Astrocyte (in vitro differentiated cells and primary cell): ENCODE results near the gene TCIRG1. TPM values are rescaled to one million over a fixed set of nuclear protein-coding genes. Genes with fewer than 3 reads are reported as not detected.

Source experiments
- DNase-seq: peaks from one replicate; pipeline ENCODE4 v3.0.0-alpha.2; 2010; ENCODE audit warnings: low read depth
- FAIRE-seq: peaks from 2 replicates; lab custom pipeline; 2011; peaks lifted over from hg19 to GRCh38; lab: Jason Lieb, UNC
- H2AFZ ChIP-seq: 2 replicates; pipeline ENCODE4 v1.6.0; 2012; ENCODE audit warnings: low read depth, low read length, inconsistent platforms
- H3K27ac ChIP-seq: 2 replicates; pipeline ENCODE4 v1.5.1; 2011; ENCODE audit warnings: low read depth, low read length, inconsistent platforms
- H3K27me3 ChIP-seq: 2 replicates; pipeline ENCODE4 v1.6.0; 2011; ENCODE audit warnings: low read length, inconsistent platforms; ENCODE audit not compliant: insufficient read depth
- H3K36me3 ChIP-seq: 2 replicates; pipeline ENCODE4 v1.5.1; 2011; ENCODE audit warnings: low read length, inconsistent platforms; ENCODE audit not compliant: insufficient read depth
- H3K4me1 ChIP-seq: 2 replicates; pipeline ENCODE4 v1.5.1; 2011; ENCODE audit warnings: low read length, inconsistent platforms; ENCODE audit not compliant: insufficient read depth
- H3K4me2 ChIP-seq: 2 replicates; pipeline ENCODE4 v1.6.0; 2012; ENCODE audit warnings: low read length, inconsistent platforms
- H3K4me3 ChIP-seq: 2 replicates; pipeline ENCODE4 v1.5.1; 2011; ENCODE audit warnings: low read depth, mild to moderate bottlenecking, low read length, inconsistent platforms; ENCODE audit not compliant: insufficient read depth
- H3K79me2 ChIP-seq: 2 replicates; pipeline ENCODE4 v1.6.0; 2012; ENCODE audit warnings: mild to moderate bottlenecking, low read length, inconsistent platforms; ENCODE audit not compliant: insufficient read depth
- H3K9ac ChIP-seq: 2 replicates; pipeline ENCODE4 v1.6.0; 2012; ENCODE audit warnings: mild to moderate bottlenecking, low read length, inconsistent platforms
- H3K9me3 ChIP-seq: 2 replicates; pipeline ENCODE4 v1.5.1; 2012; ENCODE audit warnings: low read depth, mild to moderate bottlenecking, low read length, inconsistent platforms; ENCODE audit not compliant: insufficient read depth
- H4K20me1 ChIP-seq: 2 replicates; pipeline ENCODE4 v1.6.0; 2012; ENCODE audit warnings: low read length, inconsistent platforms; ENCODE audit not compliant: insufficient read depth
- H3K27ac Mint-ChIP-seq: one replicate; pipeline ENCODE4 v1.8.0; 2021; ENCODE audit warnings: mild to moderate bottlenecking, mixed read lengths; ENCODE audit not compliant: unreplicated experiment
- H3K27me3 Mint-ChIP-seq: one replicate; pipeline ENCODE4 v1.8.0; 2021; ENCODE audit warnings: low read depth, mixed read lengths; ENCODE audit not compliant: unreplicated experiment
- H3K36me3 Mint-ChIP-seq: one replicate; pipeline ENCODE4 v1.8.0; 2021; ENCODE audit warnings: low read depth, mixed read lengths; ENCODE audit not compliant: unreplicated experiment
- H3K4me1 Mint-ChIP-seq: one replicate; pipeline ENCODE4 v1.8.0; 2021; ENCODE audit warnings: low read depth, mixed read lengths; ENCODE audit not compliant: unreplicated experiment
- H3K4me3 Mint-ChIP-seq: one replicate; pipeline ENCODE4 v1.8.0; 2021; ENCODE audit warnings: mild to moderate bottlenecking, moderate library complexity, mixed read lengths; ENCODE audit not compliant: unreplicated experiment
- H3K9me3 Mint-ChIP-seq: one replicate; pipeline ENCODE4 v1.8.0; 2021; ENCODE audit warnings: mild to moderate bottlenecking, mixed read lengths; ENCODE audit not compliant: unreplicated experiment
- CTCF ChIP-seq: IDR thresholded peaks from 2 replicates; pipeline ENCODE4 v1.5.1; 2011; ENCODE audit warnings: low read depth, mild to moderate bottlenecking, inconsistent platforms, low read length, moderate library complexity; ENCODE audit not compliant: insufficient read depth
- EZH2 ChIP-seq: IDR thresholded peaks from 2 replicates; pipeline ENCODE4 v1.6.1; 2012; ENCODE audit warnings: mild to moderate bottlenecking, low read length, inconsistent platforms; ENCODE audit not compliant: insufficient read depth
- total RNA-seq: library from RNA; stranded (reverse); gene quantifications from 2 replicates; pipeline ENCODE4 v1.2.1, GENCODE V29; 2021

TCIRG1 gene
- total RNA-seq, 1 donor from 2014 or later: 55.1 TPM

- Mint-ChIP-seq H3K27me3 (no peaks in the 10 kb centered on the region), H3K36me3 (peaks cover 43% of the 10 kb centered on the region), H3K4me1 (peaks cover 8% of the 10 kb centered on the region), H3K27ac (no peak overlapping the region), H3K9me3 (no peaks in the 10 kb centered on the region), H3K4me3 (no peak overlapping the region)
- TF ChIP-seq EZH2 (no peak), CTCF (no peak)
- H3K4me1 ChIP-seq: no peaks in the 10 kb centered on the region
- H3K4me3 ChIP-seq: no peak overlapping the region
- H3K27ac ChIP-seq: no peak overlapping the region
- H2AFZ ChIP-seq: no peak overlapping the region
- no peak overlapping the region for H3K4me2 ChIP-seq
- no peaks in the 10 kb centered on the region for H3K9me3 ChIP-seq
- DNase-seq (no peak), FAIRE-seq (no peak)
- H3K27me3 ChIP-seq: no peaks in the 10 kb centered on the region
- H4K20me1 ChIP-seq: no peaks in the 10 kb centered on the region
- H3K9ac ChIP-seq: no peak overlapping the region
- peaks cover 6% of the 10 kb centered on the region for H3K36me3 ChIP-seq
- H3K79me2 ChIP-seq: no peaks in the 10 kb centered on the region
Measured at GRCh38 chr11:68071281-68072048, 32.6 kb downstream of the TCIRG1 start.

- Histone ChIP-seq H3K4me2 (no peak overlapping the region), H3K36me3 (peaks cover 6% of the 10 kb centered on the region), H3K4me1 (no peaks in the 10 kb centered on the region), H3K9ac (no peak overlapping the region), H3K79me2 (no peaks in the 10 kb centered on the region), H4K20me1 (no peaks in the 10 kb centered on the region), H3K9me3 (no peaks in the 10 kb centered on the region), H3K27ac (no peak overlapping the region), H2AFZ (no peak overlapping the region), H3K4me3 (no peak overlapping the region), H3K27me3 (no peaks in the 10 kb centered on the region)
- DNase-seq (no peak), FAIRE-seq (no peak)
- Mint-ChIP-seq H3K27me3 (no peaks in the 10 kb centered on the region), H3K4me1 (no peaks in the 10 kb centered on the region), H3K4me3 (no peak overlapping the region), H3K36me3 (peaks cover 38% of the 10 kb centered on the region), H3K9me3 (no peaks in the 10 kb centered on the region), H3K27ac (no peak overlapping the region)
- TF ChIP-seq CTCF (no peak), EZH2 (no peak)
Measured at GRCh38 chr11:68074584-68075352, 35.9 kb downstream of the TCIRG1 start.
